NCI-H748 treated with DMSO at 0.1 percent for 48 hours (cell line): ENCODE measurements around the gene EXOC3L2.
"Not testable (repeated sequence)": the region's sequence is repeated elsewhere in the genome, so short reads cannot be mapped to it uniquely, and the experiment has no call there.

Experiments
- DNase-seq: peaks from one replicate; lab custom pipeline; 2025; lab: John Stamatoyannopoulos, UW

The EXOC3L2 gene

DNA sequence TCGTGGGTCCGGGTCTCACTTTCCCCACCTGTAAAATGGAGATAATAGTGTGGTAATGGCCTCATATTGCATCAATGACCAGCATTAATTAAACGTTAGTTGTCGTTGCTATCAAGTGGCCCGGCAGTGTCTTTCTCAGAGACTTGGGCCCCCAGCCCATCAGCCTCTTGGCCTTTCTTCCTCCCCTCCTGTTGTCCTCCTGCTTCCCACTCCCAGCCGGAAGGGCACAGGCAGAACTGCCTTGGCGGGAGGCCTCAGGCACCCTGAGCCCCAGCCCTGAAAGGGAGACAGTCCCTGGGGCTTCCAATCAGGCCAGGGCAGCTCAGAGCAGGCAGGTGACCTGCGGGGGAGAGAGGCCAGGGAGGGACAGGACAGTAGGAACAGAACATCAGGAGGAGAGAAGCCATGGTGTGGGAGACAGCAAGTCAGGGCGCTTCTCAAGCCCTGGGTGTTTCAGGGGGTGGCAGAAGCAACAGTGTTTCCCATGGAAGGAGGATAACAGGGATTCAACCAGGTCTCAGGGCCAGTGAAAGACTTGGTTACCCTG lies 10.5 kb upstream of the EXOC3L2 start:
- no peak for DNase-seq

DNA sequence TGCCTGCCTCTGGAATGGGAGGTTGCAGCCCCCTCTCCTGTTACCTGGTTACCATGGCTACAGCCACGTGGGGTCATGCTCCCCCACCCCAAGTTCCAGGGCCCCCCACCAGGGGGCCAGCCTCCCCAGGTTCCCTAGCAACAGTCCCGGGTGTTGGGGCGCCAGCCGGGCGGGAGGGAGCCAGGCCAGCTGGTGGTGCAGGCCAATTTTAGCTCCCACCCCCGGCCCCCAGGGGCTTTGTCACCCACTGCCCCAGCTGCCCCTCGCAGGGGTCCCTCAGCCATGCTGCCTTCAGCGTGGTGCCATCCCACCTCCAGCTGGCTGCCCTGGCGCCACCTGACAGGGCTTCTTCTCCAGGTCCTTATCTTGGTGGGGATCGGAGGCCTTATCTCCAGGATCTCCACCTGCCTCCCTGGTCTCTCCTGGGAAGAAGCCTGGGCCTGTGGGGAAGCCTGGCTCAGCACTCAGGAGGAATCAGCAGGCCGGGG lies 8.9 kb upstream of the EXOC3L2 start:
- no peak for DNase-seq

DNA sequence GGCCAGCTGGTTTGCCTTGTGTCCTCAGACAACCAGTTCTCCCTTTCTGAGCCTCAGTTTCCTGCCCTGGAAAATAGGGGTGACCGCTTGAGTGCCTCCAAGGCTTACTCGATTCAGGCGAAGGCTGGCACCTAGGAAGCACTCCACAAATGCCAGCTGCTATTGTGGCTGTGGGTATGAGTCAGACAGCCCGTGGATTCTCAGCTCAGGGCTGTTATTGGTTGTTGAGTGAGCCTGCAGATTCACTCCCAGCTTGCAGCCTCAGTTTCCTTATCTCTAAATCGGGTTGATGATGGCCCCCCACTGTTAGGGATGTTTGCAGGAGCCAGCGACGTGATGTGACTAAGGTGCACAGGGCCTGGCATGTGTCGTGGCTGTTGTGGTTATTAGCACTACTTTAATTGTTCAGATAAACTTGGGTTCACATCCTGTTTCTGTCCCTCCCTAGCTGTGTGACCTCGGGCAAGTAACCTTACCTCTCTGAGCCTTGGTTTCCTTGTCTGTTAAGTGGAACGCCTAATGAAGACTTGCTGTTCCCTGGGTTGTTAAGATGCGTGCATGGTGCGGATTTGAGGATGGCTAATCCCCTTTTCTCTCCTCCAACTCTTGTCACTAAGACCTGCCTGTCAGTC lies 8.3 kb upstream of the EXOC3L2 start:
- no peak for DNase-seq

DNA sequence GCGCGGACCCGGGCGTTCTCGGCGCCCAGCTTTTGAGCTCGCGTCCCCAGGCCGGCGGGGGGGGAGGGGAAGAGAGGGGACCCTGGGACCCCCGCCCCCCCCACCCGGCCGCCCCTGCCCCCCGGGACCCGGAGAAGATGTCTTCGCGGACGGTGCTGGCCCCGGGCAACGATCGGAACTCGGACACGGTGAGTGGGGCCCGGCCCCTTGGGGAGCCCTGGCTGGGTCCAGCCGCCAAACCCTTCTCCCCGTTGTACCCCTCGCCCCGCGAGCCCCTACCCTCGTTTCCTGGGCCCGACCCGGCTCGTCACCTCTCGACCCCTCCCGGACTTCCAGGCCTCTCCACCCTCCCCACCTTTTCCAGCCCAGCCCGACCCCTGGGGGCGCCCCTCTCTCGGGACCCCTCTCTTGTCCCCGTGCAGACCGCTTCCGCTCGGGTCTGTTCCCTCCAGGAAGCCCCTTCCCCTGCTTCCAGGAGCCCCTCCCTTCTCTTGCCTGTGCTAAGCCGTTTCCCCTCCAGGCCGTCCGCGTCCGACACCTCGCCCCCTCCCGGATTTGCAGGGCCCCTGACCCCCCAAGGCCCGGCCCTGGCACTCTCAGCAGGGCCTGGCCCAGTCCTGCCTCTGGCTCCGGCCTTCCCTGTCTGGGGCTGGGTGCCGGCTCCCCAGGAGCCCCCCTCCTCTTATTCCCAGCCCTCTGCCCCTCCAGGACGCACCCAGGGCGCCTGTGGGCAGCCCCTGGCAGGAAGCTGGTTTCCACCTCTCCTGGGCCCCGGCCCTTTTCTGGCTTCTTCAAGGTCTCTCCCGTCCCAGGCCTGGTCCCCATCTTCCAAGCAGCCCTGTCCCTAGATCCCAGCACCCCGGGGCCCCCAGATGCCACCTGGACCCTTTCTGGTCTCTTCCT lies 6.5 kb upstream of the EXOC3L2 start:
- DNase-seq: no peak

DNA sequence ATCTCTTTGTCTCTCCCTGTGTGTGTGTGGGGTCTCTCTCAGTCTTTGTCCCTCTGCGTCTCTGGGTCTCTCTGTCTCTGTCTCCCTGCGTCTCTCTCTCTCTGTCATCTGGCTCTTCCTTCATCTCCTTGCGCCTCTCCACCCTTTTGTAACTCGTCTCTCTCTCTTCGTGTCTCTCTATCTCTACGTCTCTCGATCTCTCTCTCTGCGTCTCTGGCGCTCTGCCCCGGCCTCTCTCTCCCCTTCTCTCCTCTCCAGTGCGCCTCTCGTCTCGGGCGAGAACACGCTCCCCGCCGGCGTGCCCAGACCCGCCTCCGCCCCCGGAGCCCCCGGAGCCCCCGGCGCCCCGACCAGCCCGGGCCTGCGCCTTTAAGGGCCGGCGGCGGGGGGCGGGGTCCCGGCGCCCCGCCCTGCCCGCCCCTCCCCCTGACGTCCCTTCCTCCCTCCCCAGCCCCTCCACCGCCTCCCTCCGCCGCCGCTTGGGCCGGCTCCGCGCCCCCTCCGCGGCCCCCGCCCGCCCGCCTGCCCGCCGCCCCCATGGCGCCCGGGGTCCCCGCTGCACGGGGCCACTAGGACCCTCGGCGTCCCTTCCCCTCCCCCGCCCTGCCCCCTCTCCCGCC lies 5.7 kb upstream of the EXOC3L2 start, which contains the start of gene MARK4:
TSS of gene MARK4 (plus strand) at position 440 of the 620 bp plus-strand sequence. CDS start 318 bp downstream, outside the sequence.
- DNase-seq: peak; percentile 50

DNA sequence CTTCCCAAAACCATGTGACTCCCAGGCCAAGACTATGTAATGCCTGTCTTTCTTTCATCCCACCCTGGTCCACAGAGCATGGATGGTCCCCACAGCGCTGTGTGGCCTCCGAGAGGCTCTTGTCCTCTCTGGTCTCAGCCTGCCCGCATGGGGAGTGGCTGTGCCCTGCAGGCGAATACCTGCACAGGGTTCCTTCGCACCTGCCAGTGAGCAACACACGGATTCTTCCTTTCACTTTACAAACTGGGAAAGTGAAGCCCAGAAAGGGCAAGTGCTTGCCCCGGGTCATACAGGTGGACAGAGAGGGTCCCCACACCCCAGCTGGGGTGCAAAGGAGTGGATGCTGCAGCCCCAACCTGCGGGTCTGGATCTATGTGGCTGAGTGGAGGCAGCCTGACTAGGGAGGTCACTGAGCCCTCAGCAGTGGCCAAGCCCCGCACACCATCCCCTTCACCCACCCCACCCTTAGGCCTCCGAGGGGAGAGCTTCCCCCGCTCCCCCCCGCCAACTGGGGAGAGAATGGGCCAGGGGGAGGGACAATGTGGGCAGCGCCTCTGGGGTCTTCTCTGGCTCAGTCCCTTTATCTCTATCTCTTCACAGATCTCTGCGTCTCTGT lies 5.1 kb upstream of the EXOC3L2 start:
- no peak for DNase-seq

DNA sequence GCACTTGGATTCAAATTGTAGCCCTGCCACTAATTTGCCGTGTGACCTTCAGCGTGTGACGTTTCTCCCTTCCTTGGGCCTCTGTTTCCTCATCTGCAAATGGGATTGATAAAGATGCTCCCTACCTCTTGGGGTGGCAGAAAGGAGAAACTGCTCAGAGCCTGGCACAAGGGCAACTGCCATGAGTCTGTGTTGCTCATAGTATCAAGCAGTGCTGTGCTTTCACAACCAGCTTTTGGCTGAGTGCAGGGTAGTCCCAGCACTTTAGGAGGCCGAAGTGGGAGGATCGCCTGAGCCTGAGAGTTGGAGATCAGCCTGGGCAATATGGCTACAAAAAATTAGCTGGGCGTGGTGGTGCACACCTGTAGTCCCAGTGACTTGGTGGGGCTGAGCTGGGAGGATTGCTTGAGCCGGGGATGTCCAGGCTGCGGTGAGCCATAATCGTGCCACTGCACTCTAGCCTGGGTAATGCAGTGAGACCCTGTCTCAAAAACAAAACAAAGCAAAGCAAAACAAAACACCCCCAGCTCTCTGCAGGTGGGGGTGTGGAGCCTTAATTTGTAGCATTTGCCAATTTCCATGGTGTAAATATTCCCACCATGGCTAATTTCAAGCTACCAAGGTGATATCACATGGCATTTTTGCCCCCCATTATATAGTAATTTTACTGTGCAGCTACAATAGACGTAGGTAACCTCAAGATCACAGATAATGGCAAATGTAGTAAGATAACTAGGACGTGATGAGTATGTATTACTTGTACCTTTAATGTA lies 4.2 kb upstream of the EXOC3L2 start:
- DNase-seq: no peak

DNA sequence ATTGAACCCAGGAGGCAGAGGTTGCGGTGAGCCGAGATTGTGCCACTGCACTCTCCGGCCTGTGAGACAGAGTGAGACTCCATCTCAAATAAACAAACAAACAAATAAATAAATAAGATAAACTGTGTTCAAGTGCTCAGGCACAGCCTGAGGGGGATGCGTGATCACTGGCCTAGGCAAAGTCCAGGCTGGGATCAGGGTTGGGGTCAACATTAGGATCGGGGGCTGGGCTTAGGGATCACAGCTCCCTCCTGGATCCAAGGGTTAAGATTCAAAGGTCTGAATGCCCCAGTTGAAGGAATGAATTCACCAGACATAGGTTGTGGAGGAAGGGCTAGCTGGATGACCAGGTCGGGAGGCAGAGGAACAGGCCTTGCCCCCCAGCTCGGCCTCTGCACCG lies 1.9 kb upstream of the EXOC3L2 start:
- DNase-seq: no peak

DNA sequence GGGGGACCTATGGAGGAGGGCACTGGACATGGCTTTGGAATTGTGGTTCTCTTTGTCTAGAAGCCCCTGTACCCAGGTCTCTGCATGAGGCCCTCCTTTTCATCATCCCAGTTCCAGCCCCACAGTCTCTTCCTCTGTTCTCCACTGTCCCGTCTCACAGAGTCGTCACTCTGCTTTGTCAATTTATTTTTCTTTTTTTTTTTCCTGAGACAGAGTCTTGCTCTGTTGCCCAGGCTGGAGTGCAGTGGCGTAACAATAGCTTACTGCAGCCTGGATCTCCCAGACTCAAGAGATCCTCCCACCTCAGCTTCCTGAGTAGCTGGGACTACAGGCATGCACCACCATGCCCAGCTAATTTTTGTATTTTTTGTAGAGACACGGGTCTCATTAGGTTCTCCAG lies 619 bp upstream of the EXOC3L2 start:
- no peak for DNase-seq

DNA sequence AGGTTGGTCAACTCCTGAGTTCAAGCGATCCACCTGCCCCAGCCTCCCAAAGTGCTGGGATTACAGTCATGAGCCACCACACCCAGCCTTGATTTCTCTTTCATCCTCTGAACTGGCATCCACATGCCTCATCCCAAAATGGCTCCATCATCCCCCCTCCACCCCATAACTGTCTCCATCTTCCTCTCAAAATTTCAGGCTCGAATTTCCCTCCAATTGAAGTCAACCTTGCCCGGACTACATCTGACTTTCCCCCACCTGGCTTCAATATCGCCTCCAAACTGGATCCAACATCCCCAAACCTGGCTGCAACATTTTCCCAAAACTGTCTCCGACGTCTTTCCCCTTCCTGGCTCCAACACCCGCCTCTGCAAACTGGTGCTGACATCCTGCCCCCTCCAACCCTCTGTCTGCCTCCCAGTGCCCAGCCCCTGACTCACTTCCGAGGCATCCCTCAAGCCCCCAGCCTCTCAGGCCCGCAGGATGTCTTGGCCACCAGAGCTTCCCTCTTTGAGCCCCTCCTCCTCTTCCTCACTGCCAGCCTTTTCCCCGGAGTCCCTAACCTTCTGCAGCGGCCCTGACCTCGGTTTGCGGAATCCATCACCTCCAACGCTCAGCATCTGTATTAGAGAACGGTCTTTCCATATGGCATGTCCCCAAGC lies 943 bp downstream of the EXOC3L2 start:
- DNase-seq: no peak

DNA sequence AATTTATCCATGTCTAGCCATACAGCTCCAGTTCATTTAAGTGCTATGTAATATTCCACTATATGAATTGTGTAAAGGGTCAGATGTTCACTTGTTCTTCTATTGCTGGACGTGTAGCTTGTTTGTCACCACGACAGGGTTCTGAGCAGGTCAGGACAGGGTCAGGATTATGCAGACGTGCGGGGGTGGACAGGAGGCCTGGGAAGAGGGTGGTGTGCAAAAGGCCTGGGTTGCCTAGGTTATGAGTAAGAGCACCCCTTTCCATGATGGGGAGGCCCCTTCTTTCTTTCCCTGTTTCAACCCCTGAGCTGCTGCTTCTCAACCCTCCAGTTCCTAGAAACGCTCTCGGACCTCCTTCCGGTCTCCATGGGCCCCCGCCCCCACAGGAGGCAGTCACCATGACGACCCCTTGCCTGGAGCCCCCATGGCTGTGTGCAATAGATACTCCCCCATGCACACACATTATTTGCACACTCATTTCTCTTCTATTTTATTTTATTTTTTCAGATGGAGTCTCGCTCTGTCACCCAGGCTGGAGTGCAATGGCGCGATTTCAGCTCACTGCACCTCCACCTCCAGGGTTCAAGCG lies 2.0 kb downstream of the EXOC3L2 start:
- DNase-seq: no peak

DNA sequence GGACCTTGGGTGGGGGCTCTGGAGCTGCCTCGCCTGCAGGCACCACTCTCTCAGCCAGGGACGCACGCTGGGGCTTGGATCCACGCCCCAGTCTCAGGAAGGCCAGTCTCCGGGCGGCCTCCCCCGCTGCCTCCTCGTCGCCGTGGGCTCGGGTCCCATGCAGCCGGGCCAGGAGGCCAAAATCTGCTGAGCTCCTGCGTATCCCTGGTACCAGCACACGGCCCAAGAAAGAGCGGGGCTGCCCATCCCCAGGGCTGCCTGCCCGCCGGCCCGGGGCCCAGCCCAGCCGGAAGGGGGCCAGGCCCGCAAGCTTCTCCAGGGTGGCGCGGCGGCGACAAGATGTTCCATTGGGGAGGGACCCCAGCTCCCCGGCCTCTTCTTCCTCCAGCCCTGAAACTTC lies 6.7 kb downstream of the EXOC3L2 start:
- no peak for DNase-seq

DNA sequence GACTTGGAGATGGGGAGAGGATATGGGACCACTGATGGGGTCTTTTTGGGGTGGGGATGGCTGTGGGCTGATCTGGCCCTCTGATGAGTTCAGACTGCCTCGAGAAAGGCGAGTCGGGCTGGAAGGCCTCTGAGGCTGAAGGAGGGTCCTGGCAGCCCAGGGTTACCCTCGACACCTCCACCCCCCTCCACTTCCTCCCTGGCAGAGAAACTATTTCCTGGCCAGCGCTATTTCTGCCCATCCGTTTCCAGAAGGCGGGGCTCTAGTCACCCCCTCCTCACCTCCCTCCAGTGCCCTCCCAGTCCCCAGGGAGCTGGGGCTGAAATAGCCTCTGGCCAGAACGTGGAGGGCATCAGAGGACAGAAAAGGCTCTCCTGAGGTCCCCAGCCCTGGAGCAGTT lies 9.7 kb downstream of the EXOC3L2 start:
- DNase-seq: no peak

DNA sequence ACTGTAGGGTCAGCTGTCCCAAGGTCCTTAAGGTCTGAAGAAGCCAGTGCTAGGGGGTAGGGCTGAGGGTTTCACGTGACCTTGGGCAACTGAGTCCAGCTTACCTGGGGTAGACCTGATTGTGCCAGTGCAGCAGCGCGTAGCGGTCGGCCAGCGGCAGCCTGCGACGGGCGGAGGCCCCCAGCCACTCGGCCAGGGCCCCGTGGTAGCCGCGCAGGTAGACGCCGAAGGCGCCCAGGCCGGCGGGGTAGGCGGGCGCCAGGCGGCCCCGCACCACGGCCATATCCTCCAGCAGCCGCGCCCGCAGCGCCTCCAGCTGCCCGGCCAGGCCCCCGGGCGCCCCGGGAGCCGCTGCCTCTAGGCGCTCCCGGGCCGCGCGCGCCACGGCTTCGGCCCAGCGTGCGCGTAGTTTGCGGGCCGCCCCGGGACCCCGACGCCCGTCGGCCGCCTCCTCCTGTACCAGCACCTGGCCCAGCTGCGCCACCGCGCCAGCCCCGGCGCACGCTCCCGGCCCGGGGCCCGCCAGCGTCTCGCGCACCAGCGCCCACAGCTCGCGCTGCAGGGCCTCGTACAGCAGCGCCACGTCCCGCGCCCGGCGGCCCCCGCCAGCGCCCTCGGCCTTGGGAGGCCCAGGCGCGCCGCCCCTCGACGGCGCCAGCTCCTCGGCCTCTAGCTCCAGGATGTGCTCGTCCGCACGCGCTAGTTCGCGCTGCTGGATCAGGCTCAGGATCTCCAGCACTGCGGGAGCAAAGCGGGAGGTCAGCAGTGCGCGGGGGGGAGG lies 10.9 kb downstream of the EXOC3L2 start:
- no peak for DNase-seq

DNA sequence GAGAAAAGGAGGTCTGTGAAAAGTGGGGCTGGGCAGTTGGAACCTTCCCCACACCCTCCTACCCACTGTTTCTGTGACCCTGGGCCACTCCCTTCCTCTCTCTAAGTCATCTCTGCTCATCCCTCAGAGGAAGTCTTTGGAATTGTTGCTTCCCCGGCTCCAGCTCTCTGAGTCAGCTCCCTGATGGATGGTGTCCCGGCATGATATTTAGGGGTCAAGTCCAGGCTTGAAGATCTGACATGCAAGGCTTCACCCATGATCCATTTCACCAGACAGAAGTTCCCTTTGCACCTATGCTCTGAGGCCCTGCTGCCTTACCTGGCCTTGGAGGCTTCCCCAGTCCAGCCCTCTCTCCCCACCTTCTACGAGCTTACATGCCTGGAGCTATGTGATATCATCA lies 13.3 kb downstream of the EXOC3L2 start:
- DNase-seq: no peak

DNA sequence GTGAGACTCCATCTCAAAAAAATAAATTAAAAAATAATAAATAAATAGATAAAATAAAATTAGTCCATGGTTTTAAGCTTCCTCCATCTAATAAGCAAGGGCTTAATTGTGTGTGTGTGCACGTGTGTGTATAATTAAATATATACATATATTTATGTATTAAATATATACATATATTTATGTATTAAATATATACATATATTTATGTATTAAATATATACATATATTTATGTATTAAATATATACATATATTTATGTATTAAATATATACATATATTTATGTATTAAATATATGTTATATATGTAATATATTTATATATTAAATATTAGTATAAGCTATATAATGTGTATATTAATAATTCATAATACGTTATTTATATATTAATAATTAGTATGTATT lies 16.2 kb downstream of the EXOC3L2 start:
- not testable (repeated sequence) for DNase-seq

DNA sequence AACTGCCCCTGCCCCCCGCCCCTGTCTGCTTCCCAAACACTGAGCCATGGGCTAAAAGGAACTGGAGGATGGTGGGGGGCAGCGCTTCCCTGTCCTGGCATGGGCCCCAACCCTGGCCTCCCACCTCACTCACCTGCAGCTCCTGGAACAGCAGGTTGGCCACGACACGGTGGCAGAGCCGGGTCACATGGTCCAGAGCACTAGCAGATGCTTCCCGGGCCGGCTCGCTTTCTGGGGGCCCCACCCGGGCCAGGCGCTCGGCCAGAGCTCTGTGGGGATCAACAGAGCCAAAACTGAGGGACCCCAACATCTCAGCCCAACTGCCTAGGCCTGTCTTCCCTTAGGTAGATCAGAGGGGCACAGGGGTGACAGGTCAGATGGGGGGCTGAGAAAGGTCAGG lies 20.6 kb downstream of the EXOC3L2 start:
- no peak for DNase-seq

DNA sequence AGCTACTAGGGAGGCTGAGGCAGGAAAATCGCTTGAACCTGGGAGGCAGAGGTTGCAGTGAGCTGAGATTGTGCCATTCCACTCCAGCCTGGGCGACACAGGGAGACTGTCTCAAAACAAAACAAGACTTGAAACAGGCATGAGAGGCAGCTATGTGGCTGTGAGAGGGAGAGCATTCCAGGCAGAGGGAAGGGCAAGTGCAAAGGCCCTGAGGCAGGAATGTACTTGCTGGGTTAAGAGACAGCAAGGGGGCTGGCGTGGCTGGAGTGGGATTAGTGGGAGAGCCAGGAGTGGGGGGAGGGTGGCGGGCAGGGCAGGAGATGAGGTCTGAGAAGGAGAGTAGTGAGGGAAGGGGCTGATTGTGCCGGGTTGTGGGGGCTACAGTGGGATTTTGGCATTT lies 21.3 kb downstream of the EXOC3L2 start:
- DNase-seq: no peak

DNA sequence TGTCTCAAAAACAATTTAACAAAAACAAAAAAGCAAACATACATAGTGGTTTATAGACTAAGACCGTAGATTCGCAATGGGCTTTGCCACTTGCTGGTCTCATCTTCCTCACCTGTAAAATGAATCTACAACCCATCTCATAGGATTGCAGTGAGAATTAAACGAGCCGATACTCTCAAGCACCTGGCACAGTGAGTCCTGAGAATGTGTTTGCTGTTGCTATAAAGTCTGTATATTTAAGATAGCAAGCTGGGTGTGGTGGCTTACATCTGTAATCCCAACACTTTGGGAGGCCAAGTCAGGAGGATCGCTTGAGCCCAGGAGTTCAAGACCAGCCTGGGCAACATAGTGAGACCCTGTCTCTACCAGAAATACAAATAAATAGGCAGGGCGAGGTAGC lies 22.5 kb downstream of the EXOC3L2 start:
- no peak for DNase-seq
